IMR-90 (cell line): ENCODE results near the gene BRAP. TPM values are rescaled to one million over a fixed set of nuclear protein-coding genes. Genes with fewer than 3 reads are reported as not detected.

Experiments
- ATAC-seq: fragments of 200-7000 bp; cut with Tn5 transposase; 2 replicates; pipeline ENCODE4 v1.9.1; 2020; ENCODE audit warnings: low read depth, mild to moderate bottlenecking, moderate library complexity
- BruUV-seq: library from RNA; stranded (reverse); fragments of 400-500 nt; replicated peaks from 2 replicates; lab custom pipeline; 2021; lab: Mats Ljungman, UMichigan
- CTCF ChIA-PET: fragments of 300-600 bp; formaldehyde crosslinking; extraction: SDS; loops from one replicate; lab custom pipeline; 2021; ENCODE audit warnings: antibody characterized with exemption; lab: Yijun Ruan, JAX
- POLR2A ChIA-PET: fragments of 300-600 bp; sonication (Branson Sonifier 250); formaldehyde crosslinking; loops from one replicate; lab custom pipeline; 2022; ENCODE audit warnings: antibody characterized with exemption; ENCODE audit not compliant: unreplicated experiment; lab: Charles Lee
- DNase-seq: peaks from one replicate; pipeline ENCODE4 v3.0.0; 2013
- H2AFZ ChIP-seq: replicated peaks from 2 replicates; pipeline ENCODE3; 2013; ENCODE audit warnings: low read length, mild to moderate bottlenecking; ENCODE audit not compliant: poor library complexity
- H2AK5ac ChIP-seq: 2 replicates; pipeline ENCODE4 v1.6.1; 2013; ENCODE audit warnings: low read depth, low read length, inconsistent platforms
- H2AK9ac ChIP-seq: replicated peaks from 2 replicates; pipeline ENCODE3; 2013; ENCODE audit warnings: mild to moderate bottlenecking, low read depth, low read length, moderate library complexity; ENCODE audit not compliant: poor library complexity
- H2BK120ac ChIP-seq: 2 replicates; pipeline ENCODE4 v1.6.1; 2013; ENCODE audit warnings: low read depth, low read length, inconsistent platforms
- H2BK15ac ChIP-seq: 3 replicates; pipeline ENCODE4 v1.6.1; 2013; ENCODE audit warnings: low read depth, low read length, inconsistent platforms
- H2BK20ac ChIP-seq: 2 replicates; pipeline ENCODE4 v1.6.1; 2013; ENCODE audit warnings: low read depth, mild to moderate bottlenecking, inconsistent platforms, low read length, moderate library complexity
- H2BK5ac ChIP-seq: 2 replicates; pipeline ENCODE4 v1.6.1; 2013; ENCODE audit warnings: mild to moderate bottlenecking, low read depth, low read length, inconsistent platforms; ENCODE audit not compliant: poor library complexity, severe bottlenecking
- H3K14ac ChIP-seq: replicated peaks from 2 replicates; pipeline ENCODE4 v1.6.1; 2013; ENCODE audit warnings: low read depth, low read length, inconsistent platforms
- H3K18ac ChIP-seq: 2 replicates; pipeline ENCODE4 v1.6.1; 2013; ENCODE audit warnings: low read depth, low read length, control low read depth
- H3K23ac ChIP-seq: 2 replicates; pipeline ENCODE4 v1.6.1; 2013; ENCODE audit warnings: low read depth, low read length, inconsistent platforms
- H3K27ac ChIP-seq: 2 replicates; pipeline ENCODE4 v1.5.1; 2013; ENCODE audit warnings: mild to moderate bottlenecking, control low read depth, low read length; ENCODE audit not compliant: insufficient read depth
- H3K27me3 ChIP-seq: 2 replicates; pipeline ENCODE4 v1.6.1; 2013; ENCODE audit warnings: low read length; ENCODE audit not compliant: control insufficient read depth, insufficient read depth
- H3K36me3 ChIP-seq: 2 replicates; pipeline ENCODE4 v1.6.1; 2013; ENCODE audit warnings: low read length, mixed read lengths; ENCODE audit not compliant: control insufficient read depth, insufficient read depth
- H3K4ac ChIP-seq: 2 replicates; pipeline ENCODE4 v1.6.1; 2013; ENCODE audit warnings: low read depth, low read length, inconsistent platforms
- H3K4me1 ChIP-seq: 2 replicates; pipeline ENCODE4 v1.6.1; 2013; ENCODE audit warnings: low read length, mixed read lengths; ENCODE audit not compliant: control insufficient read depth, insufficient read depth
- H3K4me2 ChIP-seq: 2 replicates; pipeline ENCODE4 v1.6.1; 2013; ENCODE audit warnings: low read depth, mild to moderate bottlenecking, control low read depth, low read length, moderate library complexity
- H3K4me3 ChIP-seq: 2 replicates; pipeline ENCODE4 v1.5.1; 2013; ENCODE audit warnings: low read depth, mild to moderate bottlenecking, control low read depth, low read length, moderate library complexity; ENCODE audit not compliant: insufficient read depth
- H3K56ac ChIP-seq: 2 replicates; pipeline ENCODE4 v1.6.1; 2013; ENCODE audit warnings: low read length, inconsistent platforms; ENCODE audit not compliant: insufficient read depth; ENCODE audit errors: extremely low read depth
- H3K79me1 ChIP-seq, 2 experiments: 2 replicates each; pipeline ENCODE4 v1.6.1; 2013; ENCODE audit warnings: low read length in 2 of 2, inconsistent platforms in 1 of 2, low read depth in 1 of 2
- H3K9ac ChIP-seq: 2 replicates; pipeline ENCODE4 v1.6.1; 2013; ENCODE audit warnings: low read depth, low read length, control low read depth
- H3K9me1 ChIP-seq: 2 replicates; pipeline ENCODE4 v1.6.1; 2013; ENCODE audit warnings: low read length, inconsistent platforms; ENCODE audit not compliant: insufficient read depth
- H3K9me3 ChIP-seq: 2 replicates; pipeline ENCODE4 v1.6.1; 2013; ENCODE audit warnings: low read length; ENCODE audit not compliant: control insufficient read depth, insufficient read depth
- H4K20me1 ChIP-seq: 2 replicates; pipeline ENCODE4 v1.6.1; 2013; ENCODE audit warnings: low read length, inconsistent platforms; ENCODE audit not compliant: insufficient read depth
- H4K5ac ChIP-seq: 2 replicates; pipeline ENCODE4 v1.6.1; 2013; ENCODE audit warnings: mild to moderate bottlenecking, low read depth, low read length, control low read depth
- H4K8ac ChIP-seq, 2 experiments: 2 replicates each; pipeline ENCODE4 v1.6.1; 2013; ENCODE audit warnings: low read depth in 2 of 2, low read length in 2 of 2, control low read depth in 1 of 2, inconsistent platforms in 1 of 2
- H4K91ac ChIP-seq: 2 replicates; pipeline ENCODE4 v1.6.1; 2013; ENCODE audit warnings: low read depth, low read length, inconsistent platforms; ENCODE audit not compliant: insufficient read depth
- FOS ChIP-seq: fragments of 150-350 bp; IDR thresholded peaks from 2 replicates; pipeline ENCODE4 v1.6.1; 2016; ENCODE audit warnings: low read depth, low read length
- MAZ ChIP-seq: IDR thresholded peaks from 2 replicates; pipeline ENCODE4 v1.6.1; 2012; ENCODE audit warnings: low read depth, mild to moderate bottlenecking, low read length, improper control_type of control experiment, moderate library complexity, borderline replicate concordance
- NFE2L2 ChIP-seq: fragments of 150-350 bp; IDR thresholded peaks from 2 replicates; pipeline ENCODE4 v1.6.1; 2016; ENCODE audit warnings: low read depth, mild to moderate bottlenecking, low read length
- RCOR1 ChIP-seq: IDR thresholded peaks from 2 replicates; pipeline ENCODE4 v1.6.1; 2012; ENCODE audit warnings: mild to moderate bottlenecking, low read length, improper control_type of control experiment; ENCODE audit not compliant: insufficient replicate concordance
- RFX5 ChIP-seq: IDR thresholded peaks from 2 replicates; pipeline ENCODE4 v1.8.0; 2012; ENCODE audit warnings: low read depth, mild to moderate bottlenecking, low read length, moderate library complexity
- SMC3 ChIP-seq: fragments of 150-350 bp; IDR thresholded peaks from 2 replicates; pipeline ENCODE4 v1.6.1; 2016; ENCODE audit warnings: low read depth, mild to moderate bottlenecking, antibody characterized with exemption, low read length, moderate library complexity
- WGBS, 2 experiments: methylation state at CpG; one replicate each; pipeline versions ENCODE4 v1.1.5 to v1.1.7; 2013; ENCODE audit warnings: missing lambda C conversion rate in 2 of 2; ENCODE audit not compliant: insufficient read length in 1 of 2; ENCODE audit errors: extremely low coverage in 2 of 2; 5-methylcytosine and 5-hydroxymethylcytosine counted together
- dilution Hi-C: fragments of 300-500 bp; cut with HindIII; formaldehyde crosslinking; loops from one replicate; pipeline ENCODE4 v1.14.3; 2018; ENCODE audit warnings: low sequenced_read_pairs; ENCODE audit not compliant: unreplicated experiment
- in situ Hi-C: fragments of 300-500 bp; cut with MboI; formaldehyde crosslinking; loops from 3 replicates; pipeline ENCODE4 v1.14.3; 2019; ENCODE audit warnings: low sequenced_read_pairs, inconsistent platforms, mixed read lengths
- intact Hi-C: fragments of 100-400 bp; cut with micrococcal nuclease; formaldehyde crosslinking; loops from 2 replicates; pipeline ENCODE4 v1.10.0; 2022
- polyA plus RNA-seq, 3 experiments: library from polyadenylated mRNA; depleted of rRNA; stranded (reverse); fragments of >200 nt; gene quantifications; 2 replicates each; pipeline ENCODE4 v1.2.3, GENCODE V29; 2012; ENCODE audit warnings: low replicate concordance in 1 of 3
- total RNA-seq: library from RNA; depleted of rRNA; stranded (reverse); fragments of >200 nt; gene quantifications from 2 replicates; pipeline ENCODE4 v1.2.3, GENCODE V29; 2012
- TF ChIP-seq, protein P1 (sequence below): fragments of 150-350 bp; IDR thresholded peaks from 2 replicates; pipeline ENCODE4 v1.6.1; 2017; ENCODE audit warnings: mild to moderate bottlenecking, antibody characterized with exemption, low read length, low read depth

BRAP gene
- total and polyA plus RNA-seq, 2 of the 4 experiments (the other 2 are of a cell fraction) = 10.3 to 17.2 TPM

DNA sequence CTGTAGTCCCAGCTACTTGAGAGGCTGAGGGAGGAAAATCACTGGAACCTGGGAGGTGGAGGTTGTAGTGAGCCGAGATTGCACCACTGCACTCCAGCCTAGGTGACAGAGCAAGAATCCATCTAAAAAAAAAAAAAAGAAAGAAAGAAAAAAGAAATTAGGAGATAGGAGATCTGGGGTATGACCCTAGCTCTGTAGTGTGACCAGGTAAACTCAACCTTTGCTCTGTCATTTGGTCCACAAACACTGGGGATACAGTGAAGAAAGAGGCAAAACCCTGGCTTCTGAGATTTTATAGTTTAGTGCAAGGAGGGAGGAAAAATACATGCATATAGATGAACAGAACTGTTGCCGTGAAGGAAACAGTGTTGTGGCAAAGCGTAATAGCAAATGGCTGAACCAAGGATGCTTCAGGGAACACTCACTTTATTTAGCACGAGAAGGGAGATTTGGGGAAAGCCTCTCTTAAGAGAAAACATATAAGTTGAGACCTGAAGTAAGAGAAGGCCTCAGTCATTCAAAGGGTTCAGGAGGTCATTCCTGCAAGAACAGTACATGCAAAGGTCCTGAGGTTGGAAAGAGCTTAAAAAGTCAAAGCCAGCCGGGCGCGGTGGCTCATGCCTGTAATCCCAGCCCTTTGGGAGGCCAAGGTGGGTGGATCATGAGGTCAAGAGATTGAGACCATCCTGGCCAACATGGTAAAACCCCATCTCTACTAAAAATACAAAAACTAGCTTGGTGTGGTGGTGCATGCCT is 57.1 kb downstream of the BRAP start:
- no peak overlapping the region for H3K18ac ChIP-seq
- H3K9me3 ChIP-seq = no peaks in the 10 kb centered on the region
- H4K20me1 ChIP-seq = no peaks in the 10 kb centered on the region
- dilution Hi-C loops = no loop called here
- H3K56ac ChIP-seq = no peak overlapping the region
- no peak overlapping the region for H3K23ac ChIP-seq
- no peaks in the 10 kb centered on the region for H3K79me1 ChIP-seq
- in situ Hi-C loops = no loop called here
- H2BK5ac ChIP-seq = no peak overlapping the region
- no peak overlapping the region for H2BK120ac ChIP-seq
- intact Hi-C loops = no loop called here
- no peak for ATAC-seq
- no peak overlapping the region for H3K4ac ChIP-seq
- no peaks in the 10 kb centered on the region for H3K36me3 ChIP-seq
- H3K27me3 ChIP-seq = no peaks in the 10 kb centered on the region
- POLR2A ChIA-PET = no interaction called here
- no peak overlapping the region for H3K9ac ChIP-seq
- H2AFZ ChIP-seq = no peak overlapping the region
- H3K4me2 ChIP-seq = no peak overlapping the region
- H3K27ac ChIP-seq = no peak overlapping the region
- H2AK5ac ChIP-seq = no peak overlapping the region
- H4K5ac ChIP-seq = no peak overlapping the region
- TF ChIP-seq FOS (no peak), NFE2L2 (no peak), RCOR1 (no peak), SMC3 (no peak), RFX5 (no peak), MAZ (no peak)
- TF ChIP-seq, protein P1, sequence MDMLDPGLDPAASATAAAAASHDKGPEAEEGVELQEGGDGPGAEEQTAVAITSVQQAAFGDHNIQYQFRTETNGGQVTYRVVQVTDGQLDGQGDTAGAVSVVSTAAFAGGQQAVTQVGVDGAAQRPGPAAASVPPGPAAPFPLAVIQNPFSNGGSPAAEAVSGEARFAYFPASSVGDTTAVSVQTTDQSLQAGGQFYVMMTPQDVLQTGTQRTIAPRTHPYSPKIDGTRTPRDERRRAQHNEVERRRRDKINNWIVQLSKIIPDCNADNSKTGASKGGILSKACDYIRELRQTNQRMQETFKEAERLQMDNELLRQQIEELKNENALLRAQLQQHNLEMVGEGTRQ = no peak
- no peaks in the 10 kb centered on the region for H3K9me1 ChIP-seq
- no peak overlapping the region for H2BK20ac ChIP-seq
- peaks cover 1% of the 10 kb centered on the region; the same call in 1 of the 2 replicates for H3K4me1 ChIP-seq
- no peak overlapping the region for H2BK15ac ChIP-seq
- WGBS, 2 experiments = 84% methylated on average over 3 of the region's 7 CpGs; no CpG with 5 or more reads in 1 of the 2 experiments
- H4K8ac ChIP-seq = no peak overlapping the region
- H3K4me3 ChIP-seq = no peak overlapping the region
- CTCF ChIA-PET = no interaction called here
- H2AK9ac ChIP-seq = no peak overlapping the region
- H3K14ac ChIP-seq = no peak overlapping the region
- no peak overlapping the region for H4K91ac ChIP-seq
- DNase-seq = no peak
- no TSS peak for BruUV-seq
